T-cell (primary cell): Measurements from ENCODE around the gene SPRING1. TPM values are rescaled to one million over a fixed set of nuclear protein-coding genes. Genes with fewer than 3 reads are reported as not detected.
"Not testable (repeated sequence)": the region's sequence is repeated elsewhere in the genome, so short reads cannot be mapped to it uniquely, and the experiment has no call there.

Source experiments
- ATAC-seq, 4 experiments: fragments of 200-7000 bp in 3 of 4; fragments of 150-1000 bp in 1 of 4; cut with Tn5 transposase; replicated peaks in 1 of 4; 1 replicate in 3 of 4; 2 replicates in 1 of 4; pipeline ENCODE4 v1.10.0; 2021; ENCODE audit warnings: moderate library complexity in 3 of 4, mild to moderate bottlenecking in 2 of 4, moderate number of reproducible peaks in 1 of 4
- CTCF ChIA-PET, 2 donors: fragments of 300-600 bp; sonication (Branson Sonifier 250); formaldehyde crosslinking; loops; one replicate each; lab custom pipeline; 2022; ENCODE audit warnings: antibody characterized with exemption in 2 of 2; lab: Charles Lee
- POLR2A ChIA-PET, 2 donors: fragments of 300-600 bp; sonication (Branson Sonifier 250); formaldehyde crosslinking; loops; one replicate each; lab custom pipeline; 2022; ENCODE audit warnings: antibody characterized with exemption in 2 of 2; lab: Charles Lee
- DNase-seq, 35 experiments: peaks; one replicate each; pipeline versions ENCODE4 v3.0.0 to v3.0.0-alpha.2; 2013 to 2023
- H3K27ac ChIP-seq: one replicate; pipeline ENCODE4 v1.5.1; 2013; ENCODE audit warnings: low read length
- H3K27me3 ChIP-seq, 2 experiments: replicated peaks in 1 of 2; 1 replicate in 1 of 2; 2 replicates in 1 of 2; pipeline versions ENCODE4 v1.6.1 to v1.7.0; 2013; ENCODE audit warnings: low read length in 1 of 2, mixed read lengths in 1 of 2; ENCODE audit not compliant: control insufficient read depth in 2 of 2, insufficient read depth in 2 of 2; ENCODE audit errors: extremely low read depth in 1 of 2
- H3K36me3 ChIP-seq, 2 donors: 1 replicate in 1 of 2; 2 replicates in 1 of 2; pipeline versions ENCODE4 v1.6.1 to v1.7.0; 2013; ENCODE audit warnings: low read length in 1 of 2; ENCODE audit not compliant: control insufficient read depth in 2 of 2, insufficient read depth in 1 of 2; ENCODE audit errors: extremely low read depth in 1 of 2
- H3K4me1 ChIP-seq, 2 experiments: 1 replicate in 1 of 2; 2 replicates in 1 of 2; pipeline versions ENCODE4 v1.6.1 to v1.7.0; 2013; ENCODE audit warnings: low read length in 2 of 2, mixed read lengths in 1 of 2; ENCODE audit not compliant: insufficient read depth in 2 of 2, control insufficient read depth in 1 of 2; ENCODE audit errors: extremely low read depth in 1 of 2
- H3K4me3 ChIP-seq, 2 donors: 1 replicate in 1 of 2; 2 replicates in 1 of 2; pipeline versions ENCODE4 v1.5.1 to v1.7.0; 2013; ENCODE audit warnings: mild to moderate bottlenecking in 2 of 2, low read length in 1 of 2, moderate library complexity in 1 of 2; ENCODE audit not compliant: control insufficient read depth in 1 of 2; ENCODE audit errors: extremely low read depth in 1 of 2
- H3K9me3 ChIP-seq: 2 replicates; pipeline ENCODE4 v1.7.0; 2013
- H3K27ac Mint-ChIP-seq, 2 donors: one replicate each; pipeline ENCODE4 v1.8.0; 2020 to 2021; ENCODE audit warnings: mild to moderate bottlenecking in 2 of 2, mixed read lengths in 2 of 2
- H3K27me3 Mint-ChIP-seq, 2 donors: one replicate each; pipeline ENCODE4 v1.8.0; 2021 to 2022; ENCODE audit warnings: mixed read lengths in 2 of 2
- H3K36me3 Mint-ChIP-seq: one replicate; pipeline ENCODE4 v1.8.0; 2021; ENCODE audit warnings: mixed read lengths
- H3K4me1 Mint-ChIP-seq, 3 donors: one replicate each; pipeline ENCODE4 v1.8.0; 2020 to 2022; ENCODE audit warnings: mixed read lengths in 3 of 3, mild to moderate bottlenecking in 1 of 3
- H3K4me3 Mint-ChIP-seq, 3 donors: one replicate each; pipeline ENCODE4 v1.8.0; 2020 to 2022; ENCODE audit warnings: mild to moderate bottlenecking in 3 of 3, mixed read lengths in 3 of 3, moderate library complexity in 3 of 3
- H3K9me3 Mint-ChIP-seq, 3 donors: one replicate each; pipeline ENCODE4 v1.8.0; 2020 to 2022; ENCODE audit warnings: mixed read lengths in 3 of 3
- WGBS: methylation state at CpG from one replicate; pipeline ENCODE4 v1.1.5; 2013; ENCODE audit warnings: missing lambda C conversion rate; ENCODE audit not compliant: insufficient coverage; 5-methylcytosine and 5-hydroxymethylcytosine counted together
- total RNA-seq, 35 experiments: library from RNA in 6 of 35; stranded (reverse) in 6 of 35; fragments of 120-200 nt in 1 of 35; gene quantifications; one replicate each; pipeline versions ENCODE4 v1.2.1 to v1.2.4 and lab custom pipeline; 2013 to 2026

SPRING1 gene
- total RNA-seq, 5 donors from 2014 or later (not counting 1 experiment from before 2014, with no cell fraction given), result 15.0 to 31.7 (median 30.9) TPM

- no peak for ATAC-seq
- H3K4me3 Mint-ChIP-seq, result no peak overlapping the region
Observed at GRCh38 chr12:116745554-116745953, 7.7 kb upstream of the SPRING1 start.

DNA sequence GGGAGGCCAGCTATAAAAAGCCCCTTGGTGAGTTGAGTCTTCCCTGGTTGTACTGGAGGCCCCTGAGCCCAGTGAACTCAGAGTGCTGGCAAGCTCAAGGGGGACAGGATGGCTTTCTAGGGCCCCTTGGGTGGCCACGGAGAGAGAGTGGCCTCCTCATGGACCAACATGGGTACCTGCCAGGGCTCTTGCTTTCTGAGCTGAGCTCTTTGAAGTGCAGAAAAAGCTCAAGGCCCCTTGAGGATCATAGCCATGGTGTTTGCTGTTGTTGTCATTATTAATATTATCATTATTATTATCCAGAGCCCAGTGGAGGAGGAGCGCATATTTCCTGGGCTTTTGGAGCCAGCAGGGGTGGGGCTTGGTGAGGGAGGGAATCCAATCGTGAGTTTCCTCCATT, 6.9 kb upstream of the SPRING1 start:
- Histone ChIP-seq H3K4me1 (no peaks in the 10 kb centered on the region), H3K36me3 (no peaks in the 10 kb centered on the region), H3K4me3 (no peak overlapping the region), H3K27me3 (no peaks in the 10 kb centered on the region), H3K9me3 (no peaks in the 10 kb centered on the region), H3K27ac (no peak overlapping the region)
- WGBS, result 83% methylated on average over 1 of the region's 3 CpGs
- Mint-ChIP-seq H3K36me3 (peaks cover 4% of the 10 kb centered on the region), H3K9me3 (no peaks in the 10 kb centered on the region), H3K4me3 (no peak overlapping the region), H3K4me1 (no peaks in the 10 kb centered on the region), H3K27me3 (no peaks in the 10 kb centered on the region), H3K27ac (no peak overlapping the region)
- ChIA-PET POLR2A (no interaction called here), CTCF (no interaction called here)
- DNase-seq, result no peak
- ATAC-seq, result no peak

More at GRCh38 chr12:116745554-116745953, 7.7 kb upstream of the SPRING1 start:
- Mint-ChIP-seq H3K4me1 (no peaks in the 10 kb centered on the region), H3K36me3 (peaks cover 4% of the 10 kb centered on the region), H3K27me3 (no peaks in the 10 kb centered on the region), H3K9me3 (no peaks in the 10 kb centered on the region), H3K27ac (no peak overlapping the region)
- Histone ChIP-seq H3K36me3 (no peaks in the 10 kb centered on the region), H3K9me3 (no peaks in the 10 kb centered on the region), H3K27ac (no peak overlapping the region), H3K4me1 (no peaks in the 10 kb centered on the region), H3K4me3 (no peak overlapping the region), H3K27me3 (no peaks in the 10 kb centered on the region)
- no peak for DNase-seq
- WGBS, result 93% methylated on average over 2 of the region's 4 CpGs
- ChIA-PET CTCF (interaction anchor here in 1 of 2 donors (0.7 kb wide), 1 partner anchor 23 kb away, joined by 3 read pairs; no protein-coding TSS in a partner anchor), POLR2A (interaction anchor here in 1 of 2 donors (0.6 kb wide), 1 partner anchor 13 kb away, joined by 3 read pairs; no protein-coding TSS in a partner anchor)

- not testable (repeated sequence) for DNase-seq, H3K36me3 Mint-ChIP-seq, H3K27me3 ChIP-seq, H3K9me3 ChIP-seq, H3K9me3 Mint-ChIP-seq, H3K36me3 ChIP-seq, H3K4me1 ChIP-seq, H3K4me3 Mint-ChIP-seq, H3K27ac ChIP-seq, H3K27ac Mint-ChIP-seq, H3K27me3 Mint-ChIP-seq, ATAC-seq, H3K4me3 ChIP-seq
- CTCF ChIA-PET, result interaction anchor here in 1 of 2 donors (0.6 kb wide), 1 partner anchor 15 kb away, joined by 9 read pairs; no protein-coding TSS in a partner anchor
- peaks cover 6 to 10% (median 9%) of the 10 kb centered on the region in 3 donors for H3K4me1 Mint-ChIP-seq
- WGBS, result no CpG with 5 or more reads among the region's 2 CpGs
- POLR2A ChIA-PET, result interaction anchor here in 1 of 2 donors (0.6 kb wide), 2 partner anchors 15 to 23 kb away, joined by 5 to 11 read pairs; no protein-coding TSS in a partner anchor
Observed at GRCh38 chr12:116742787-116743186, 4.9 kb upstream of the SPRING1 start.

DNA sequence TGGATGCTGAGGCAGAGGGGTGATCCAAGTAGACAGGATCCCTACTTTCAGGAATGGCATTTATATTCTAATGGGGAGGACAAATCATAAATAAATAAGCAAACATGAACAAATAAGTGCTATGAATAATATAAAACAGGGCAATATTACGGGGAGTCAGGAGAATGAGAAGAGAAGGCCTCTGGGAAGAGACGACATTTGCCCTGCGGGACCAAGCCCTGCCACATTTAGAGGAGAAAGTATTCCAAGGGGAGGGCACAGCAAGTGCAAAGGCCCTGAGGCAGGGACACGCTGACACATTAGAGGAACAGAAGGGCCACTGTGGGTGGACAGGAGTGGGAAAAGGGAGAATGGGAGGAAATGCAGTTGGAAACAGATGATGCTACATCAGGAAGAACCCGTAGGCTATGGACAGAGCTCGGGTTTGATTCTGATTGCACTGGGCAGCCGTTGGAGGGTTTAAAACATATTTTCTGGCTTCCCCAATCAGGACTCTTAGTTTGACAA, 1.6 kb upstream of the SPRING1 start:
- no peak overlapping the region for H3K27ac Mint-ChIP-seq
- WGBS, result 100% methylated on average over 4 of the region's 7 CpGs
- Histone ChIP-seq H3K4me1 (peaks cover 13 to 21% of the 10 kb centered on the region in 2 experiments), H3K27me3 (no peaks in the 10 kb centered on the region), H3K9me3 (no peaks in the 10 kb centered on the region), H3K36me3 (peaks cover 0 to 7% of the 10 kb centered on the region in 2 donors), H3K4me3 (no peak overlapping the region), H3K27ac (no peak overlapping the region)
- H3K4me3 Mint-ChIP-seq, result no peak overlapping the region
- H3K27me3 Mint-ChIP-seq, result no peaks in the 10 kb centered on the region
- ATAC-seq (no peak), DNase-seq (no peak)
- peaks cover 27 to 36% (median 31%) of the 10 kb centered on the region in 3 donors for H3K4me1 Mint-ChIP-seq
- H3K36me3 Mint-ChIP-seq, result peaks cover 13% of the 10 kb centered on the region
- no peaks in the 10 kb centered on the region for H3K9me3 Mint-ChIP-seq
- POLR2A ChIA-PET, result no interaction called here
- CTCF ChIA-PET, result no interaction called here

- WGBS, result 3% methylated on average over 20 of the region's 24 CpGs
- ChIA-PET POLR2A (no interaction called here), CTCF (interaction anchor here in 1 of 2 donors (0.5 to 0.6 kb wide), 2 partner anchors 11 to 332 kb away, joined by 3 to 4 read pairs; no protein-coding TSS in a partner anchor)
- Histone ChIP-seq H3K4me3 (peak overlapping the region; percentile 61 to 81), H3K9me3 (no peaks in the 10 kb centered on the region), H3K27me3 (no peaks in the 10 kb centered on the region), H3K27ac (no peak overlapping the region), H3K4me1 (peaks cover 13 to 21% of the 10 kb centered on the region in 2 experiments), H3K36me3 (peaks cover 0 to 18% of the 10 kb centered on the region in 2 donors)
- no peaks in the 10 kb centered on the region for H3K9me3 Mint-ChIP-seq
- H3K4me1 Mint-ChIP-seq, result peaks cover 36 to 46% (median 37%) of the 10 kb centered on the region in 3 donors
- ATAC-seq (no peak), DNase-seq (peak in 1 of 35 experiments; percentile 15)
- H3K4me3 Mint-ChIP-seq, result peak overlapping the region; percentile 94 to 97 (median 97)
- H3K36me3 Mint-ChIP-seq, result peaks cover 22% of the 10 kb centered on the region
- H3K27me3 Mint-ChIP-seq, result no peaks in the 10 kb centered on the region
- H3K27ac Mint-ChIP-seq, result peak overlapping the region; percentile 69 to 74
Observed at GRCh38 chr12:116736962-116737773, 701 bp downstream of the SPRING1 start.

DNA sequence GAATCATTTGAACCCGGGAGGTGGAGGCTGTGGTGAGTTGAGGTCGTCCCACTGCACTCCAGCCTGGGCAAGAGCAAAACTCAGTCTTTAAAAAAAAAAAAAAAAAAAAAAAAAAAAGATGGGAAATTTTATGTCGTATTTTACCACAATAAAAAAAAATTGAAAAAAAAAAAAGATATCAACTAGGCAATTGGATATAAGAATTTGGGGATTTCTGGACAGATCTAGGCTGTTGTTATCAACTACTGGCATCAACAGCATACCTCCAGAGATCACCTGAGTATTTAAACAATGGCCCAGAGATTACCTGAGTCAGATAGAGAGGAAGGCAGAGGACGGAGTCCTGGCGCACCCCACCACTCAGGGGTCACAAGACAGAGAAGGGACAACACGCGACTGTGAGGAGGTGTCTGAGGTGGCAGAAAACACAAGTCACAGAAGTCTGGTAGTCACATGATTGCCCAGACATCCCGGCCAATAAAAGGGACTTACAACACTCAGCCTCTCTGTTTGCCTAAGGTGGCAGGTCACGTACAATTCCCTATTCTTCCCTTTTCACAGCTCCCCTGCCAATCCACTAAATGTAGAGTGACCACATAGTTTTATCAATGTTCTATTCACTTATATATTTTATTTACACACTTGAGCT, 1.8 kb downstream of the SPRING1 start:
- Mint-ChIP-seq H3K27ac (peak overlapping the region in 1 of 2 donors; percentile 28), H3K27me3 (no peaks in the 10 kb centered on the region), H3K4me1 (peaks cover 40 to 52% (median 42%) of the 10 kb centered on the region in 3 donors), H3K4me3 (peak overlapping the region; percentile 94 to 97 (median 97)), H3K36me3 (peaks cover 22% of the 10 kb centered on the region), H3K9me3 (no peaks in the 10 kb centered on the region)
- no peaks in the 10 kb centered on the region for H3K27me3 ChIP-seq
- H3K9me3 ChIP-seq, result no peaks in the 10 kb centered on the region
- POLR2A ChIA-PET, result interaction anchor here in 1 of 2 donors (0.5 kb wide), 1 partner anchor 82 kb away, joined by 3 read pairs; no protein-coding TSS in a partner anchor
- H3K4me1 ChIP-seq, result peaks cover 13 to 21% of the 10 kb centered on the region in 2 experiments
- H3K36me3 ChIP-seq, result peaks cover 0 to 25% of the 10 kb centered on the region in 2 donors
- DNase-seq (no peak), ATAC-seq (no peak)
- CTCF ChIA-PET, result no interaction called here
- no peak overlapping the region for H3K27ac ChIP-seq
- 93% methylated on average over 2 of the region's 9 CpGs for WGBS
- H3K4me3 ChIP-seq, result no peak overlapping the region
